Measurements from ENCODE around the gene CEP192. TPM values are rescaled to one million over a fixed set of nuclear protein-coding genes. Genes with fewer than 3 reads are reported as not detected.

CEP192 gene
- total and polyA plus RNA-seq, 10 of the 15 experiments (the other 5 are each of a cell fraction or from before 2014, with no cell fraction given), result 15.4 to 58.2 (median 29.6) TPM

DNA sequence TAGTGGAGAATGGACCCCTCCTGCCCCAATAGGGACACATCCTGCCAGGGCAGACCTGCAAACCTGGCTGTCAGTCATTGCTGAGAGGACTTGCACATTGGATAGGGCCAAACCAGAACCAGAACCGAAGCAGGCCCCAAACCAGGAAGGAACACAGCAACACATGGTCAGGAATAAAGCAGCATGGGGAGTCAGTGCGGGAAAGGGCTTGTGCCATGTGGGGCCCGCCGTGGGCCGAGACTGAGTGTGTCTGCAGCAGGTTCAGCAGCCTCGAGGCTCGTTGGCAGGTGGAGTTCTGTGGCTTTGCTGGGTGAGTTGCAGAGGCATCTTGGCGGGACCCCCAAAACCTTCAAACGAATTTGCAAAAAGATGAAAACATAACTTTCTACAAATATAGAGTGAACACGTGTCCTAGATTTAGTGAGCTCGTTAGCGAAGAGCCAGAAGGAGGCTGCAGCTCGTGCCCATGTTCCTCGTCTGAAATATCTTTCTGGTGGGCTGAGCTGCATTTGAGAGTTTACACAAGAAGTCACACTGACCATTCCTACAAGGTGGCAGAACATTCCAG lies 182.5 kb downstream of the CEP192 start:
- no TSS peak for BruUV-seq (replicated peaks)
- SMC1A ChIA-PET (ENCODE audit: uncharacterized antibody, unreplicated experiment), result interaction anchor here (0.8 kb wide), 1 partner anchor 15 kb away, joined by 5 read pairs; no protein-coding TSS in a partner anchor
- intact Hi-C loops (cut with micrococcal nuclease; ENCODE audit: unreplicated experiment) (no loop called here), in situ Hi-C loops (cut with MboI) (loop anchor here (25.0 kb wide), 1 partner anchor 464 kb away; no protein-coding TSS in a partner anchor)
- Histone ChIP-seq H4K20me1 (ENCODE audit: control insufficient read depth, insufficient read depth) (no peaks in the 10 kb centered on the region), H3K79me2 (ENCODE audit: control insufficient read depth, insufficient read depth, low read length) (no peaks in the 10 kb centered on the region), H3K4me1 (ENCODE audit: control insufficient read depth, insufficient read depth, low read length) (no peaks in the 10 kb centered on the region), H3K9ac (ENCODE audit: control insufficient read depth, insufficient read depth, low read length) (no peak overlapping the region), H2AFZ (ENCODE audit: control insufficient read depth, low read depth, low read length) (no peak overlapping the region), H3K27me3 (replicated peaks in 1 of 2; ENCODE audit: control insufficient read depth in 2 of 2, insufficient read depth in 2 of 2, low read length in 1 of 2) (no peaks in the 10 kb centered on the region), H3K4me3 (no peak overlapping the region), H3K4me2 (ENCODE audit: control insufficient read depth, insufficient read depth) (no peak overlapping the region), H3K36me3 (ENCODE audit: control insufficient read depth in 2 of 2, insufficient read depth in 2 of 2, low read length in 1 of 2) (no peaks in the 10 kb centered on the region), H3K9me3 (replicated peaks; ENCODE audit: control insufficient read depth, insufficient read depth, low read length) (no peaks in the 10 kb centered on the region), H3K27ac (ENCODE audit: control insufficient read depth, insufficient read depth) (no peak overlapping the region)
- WGBS (ENCODE audit: insufficient coverage, insufficient replicate concordance, low lambda C conversion rate, missing lambda C conversion rate), result 60% methylated on average over 14 of the region's 14 CpGs
- RAD21 ChIA-PET (ENCODE audit: unreplicated experiment), result interaction anchor here (1.4 kb wide), 1 partner anchor 14 kb away, joined by 6 read pairs; no protein-coding TSS in a partner anchor
- ATAC-seq, result no peak
- FAIRE-seq, result no peak
- DNase-seq (ENCODE audit: low read depth, low spot score), result no peak
- POLR2A ChIA-PET, result no interaction called here
- TF ChIP-seq, protein P1, sequence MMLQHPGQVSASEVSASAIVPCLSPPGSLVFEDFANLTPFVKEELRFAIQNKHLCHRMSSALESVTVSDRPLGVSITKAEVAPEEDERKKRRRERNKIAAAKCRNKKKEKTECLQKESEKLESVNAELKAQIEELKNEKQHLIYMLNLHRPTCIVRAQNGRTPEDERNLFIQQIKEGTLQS (IDR thresholded peaks at IDR 0.05; ENCODE audit: borderline replicate concordance, extremely low read depth, low read depth, low read length), result no peak
- no peak for TF ChIP-seq CEBPB (IDR thresholded peaks at IDR 0.05; ENCODE audit: borderline replicate concordance in 1 of 2, low read depth in 2 of 2, low read length in 2 of 2)
- CTCF ChIA-PET, result interaction anchor here (1.0 to 1.1 kb wide), 2 partner anchors 49 to 51 kb away, joined by 3 read pairs; no protein-coding TSS in a partner anchor

Other genes starting within 250 kb of the CEP192 start
- 46.5 and 55.7 TPM in 2 replicates for gene PTPN2, start 107.1 kb upstream of the CEP192 start, total RNA-seq (2014; rRNA removed)
- 85.5 and 86.7 TPM in 2 replicates for gene PTPN2, start 107.1 kb upstream of the CEP192 start, total RNA-seq (2014; rRNA removed; fragmentation: Illumina TruSeq; extraction: Trizol)
- gene PTPN2, start 107.1 kb upstream of the CEP192 start, total RNA-seq (2021), result 48.0 and 53.0 TPM in 2 replicates
- gene PTPN2, start 107.1 kb upstream of the CEP192 start, polyA plus RNA-seq (2011; rRNA removed), result 83.0 and 114 TPM in 2 replicates
- gene PTPN2, start 107.1 kb upstream of the CEP192 start, polyA plus RNA-seq (2014; fragmentation: Illumina TruSeq; extraction: Trizol), result 78.3 and 84.3 TPM in 2 replicates
- gene PTPN2, start 107.1 kb upstream of the CEP192 start, polyA plus RNA-seq (2014; fragmentation: Nextera tagmentation; extraction: Ambion mirVana), result 10 to 100 TPM; 54.9 to 57.9 TPM
- 39.4 and 53.5 TPM in 2 replicates for gene PTPN2, start 107.1 kb upstream of the CEP192 start, polyA plus RNA-seq (2014; rRNA removed)
- gene PTPN2, start 107.1 kb upstream of the CEP192 start, polyA plus RNA-seq (2016; fragmentation: Nextera tagmentation; extraction: Ambion mirVana), result 10 to 100 TPM; 71.3 to 80.4 TPM
- gene SEH1L, start 43.4 kb upstream of the CEP192 start, total RNA-seq (2014; rRNA removed), result 28.1 and 36.2 TPM in 2 replicates
- 39.7 and 43.1 TPM in 2 replicates for gene SEH1L, start 43.4 kb upstream of the CEP192 start, total RNA-seq (2014; rRNA removed; fragmentation: Illumina TruSeq; extraction: Trizol)
- 66.5 and 70.2 TPM in 2 replicates for gene SEH1L, start 43.4 kb upstream of the CEP192 start, total RNA-seq (2021)
- gene SEH1L, start 43.4 kb upstream of the CEP192 start, polyA plus RNA-seq (2011; rRNA removed), result 109 and 120 TPM in 2 replicates
- gene SEH1L, start 43.4 kb upstream of the CEP192 start, polyA plus RNA-seq (2014; fragmentation: Illumina TruSeq; extraction: Trizol), result 53.2 and 59.5 TPM in 2 replicates
- gene SEH1L, start 43.4 kb upstream of the CEP192 start, polyA plus RNA-seq (2014; fragmentation: Nextera tagmentation; extraction: Ambion mirVana), result 10 to 100 TPM; 27.5 to 52.4 TPM
- 35.8 and 39.8 TPM in 2 replicates for gene SEH1L, start 43.4 kb upstream of the CEP192 start, polyA plus RNA-seq (2014; rRNA removed)
- 10 to 100 TPM; 80.2 to 84.1 TPM for gene SEH1L, start 43.4 kb upstream of the CEP192 start, polyA plus RNA-seq (2016; fragmentation: Nextera tagmentation; extraction: Ambion mirVana)
- 12.2 and 15.7 TPM in 2 replicates for gene LDLRAD4, start 227.4 kb downstream of the CEP192 start, total RNA-seq (2014; rRNA removed)
- gene LDLRAD4, start 227.4 kb downstream of the CEP192 start, total RNA-seq (2014; rRNA removed; fragmentation: Illumina TruSeq; extraction: Trizol), result 9.9 and 11.7 TPM in 2 replicates
- gene LDLRAD4, start 227.4 kb downstream of the CEP192 start, total RNA-seq (2021), result 11.9 and 12.8 TPM in 2 replicates
- gene LDLRAD4, start 227.4 kb downstream of the CEP192 start, polyA plus RNA-seq (2011; rRNA removed), result 8.9 and 10.6 TPM in 2 replicates
- 5.5 and 5.8 TPM in 2 replicates for gene LDLRAD4, start 227.4 kb downstream of the CEP192 start, polyA plus RNA-seq (2014; fragmentation: Illumina TruSeq; extraction: Trizol)
- 1 to 10 TPM; 2.7 to 4.0 TPM for gene LDLRAD4, start 227.4 kb downstream of the CEP192 start, polyA plus RNA-seq (2014; fragmentation: Nextera tagmentation; extraction: Ambion mirVana)
- gene LDLRAD4, start 227.4 kb downstream of the CEP192 start, polyA plus RNA-seq (2014; rRNA removed), result 13.0 and 14.6 TPM in 2 replicates
- gene LDLRAD4, start 227.4 kb downstream of the CEP192 start, polyA plus RNA-seq (2016; fragmentation: Nextera tagmentation; extraction: Ambion mirVana), result 10 to 100 TPM; 15.5 to 16.8 TPM